Measurements from ENCODE around the gene HP.
"Not testable (repeated sequence)": the region's sequence is repeated elsewhere in the genome, so short reads cannot be mapped to it uniquely, and the experiment has no call there.

The HP gene

GRCh38 chr16:72043058-72043457 is 11.2 kb upstream of the HP start:
- DNase-seq (ENCODE audit: low read depth in 2 of 2): no peak

DNA sequence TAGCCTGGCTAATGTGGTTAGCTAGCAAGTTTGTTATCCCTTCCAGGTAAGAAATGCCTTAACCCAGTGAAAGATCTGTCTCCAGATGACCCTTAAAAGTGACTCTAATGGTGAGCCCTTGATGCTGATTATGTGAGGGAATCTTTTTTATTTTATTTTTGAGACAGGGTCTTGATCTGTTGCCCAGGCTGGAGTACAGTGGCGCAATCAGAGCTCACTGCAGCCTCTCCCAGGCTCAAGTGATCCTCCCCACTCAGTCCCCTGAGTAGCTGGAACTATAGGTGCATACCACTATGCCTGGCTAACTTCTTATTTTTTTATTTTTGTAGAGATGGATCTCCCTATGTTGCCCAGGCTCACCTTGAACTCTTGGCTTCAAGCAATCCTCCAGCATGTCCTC is 10.8 kb upstream of the HP start:
- no peak for DNase-seq (ENCODE audit: low read depth in 2 of 2)

- DNase-seq (ENCODE audit: low read depth in 2 of 2): no peak
Observed at GRCh38 chr16:72044296-72044695, 10.0 kb upstream of the HP start.

DNA sequence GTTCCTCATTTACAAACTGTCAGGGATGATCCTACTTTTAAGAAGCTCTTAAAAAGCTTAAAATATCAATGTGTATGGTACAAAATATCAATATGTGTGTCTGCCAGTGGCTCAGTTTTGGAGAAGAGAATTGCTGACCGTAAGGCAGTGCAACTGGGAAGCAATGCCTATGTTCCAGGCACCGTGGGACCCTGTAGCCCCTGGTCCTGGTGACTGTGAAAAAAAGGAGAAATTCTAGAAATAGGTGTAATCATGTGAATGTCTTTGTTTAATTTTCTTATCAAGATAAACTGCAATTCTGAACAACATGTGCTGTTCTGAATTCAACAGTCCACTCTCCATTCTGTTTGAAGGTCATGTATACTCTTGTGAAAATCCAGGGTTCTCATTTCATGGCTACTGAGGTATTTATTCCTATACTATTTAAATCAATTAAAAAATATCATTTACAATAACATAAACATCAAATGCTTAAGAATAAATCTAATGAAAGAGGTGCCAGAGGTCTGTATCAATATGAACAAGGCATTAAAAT is 9.4 kb upstream of the HP start:
- no peak for DNase-seq (ENCODE audit: low read depth in 2 of 2)

DNA sequence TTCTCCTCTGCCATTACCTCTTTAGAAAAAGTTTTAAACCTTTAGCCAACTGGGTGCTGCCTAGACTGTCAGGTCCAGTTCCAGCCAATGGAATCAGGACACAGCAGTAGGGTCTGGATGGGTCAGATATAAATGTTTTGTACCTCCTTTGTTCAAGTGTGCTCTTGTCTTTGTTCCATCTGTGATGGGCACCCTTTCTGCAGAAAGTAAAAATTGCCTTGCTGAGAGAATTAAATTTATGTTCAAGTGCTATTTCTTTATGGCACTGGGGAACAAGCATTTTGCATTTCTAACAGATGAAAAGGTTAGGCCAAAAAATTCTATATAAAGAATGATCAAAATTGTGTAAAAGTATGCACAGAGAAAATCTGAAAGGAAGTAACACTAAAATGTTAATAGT is 5.2 kb upstream of the HP start:
- no peak for DNase-seq (ENCODE audit: low read depth in 2 of 2)

GRCh38 chr16:72050769-72051464 is 3.4 kb upstream of the HP start:
- no peak for DNase-seq (ENCODE audit: low read depth in 2 of 2)

DNA sequence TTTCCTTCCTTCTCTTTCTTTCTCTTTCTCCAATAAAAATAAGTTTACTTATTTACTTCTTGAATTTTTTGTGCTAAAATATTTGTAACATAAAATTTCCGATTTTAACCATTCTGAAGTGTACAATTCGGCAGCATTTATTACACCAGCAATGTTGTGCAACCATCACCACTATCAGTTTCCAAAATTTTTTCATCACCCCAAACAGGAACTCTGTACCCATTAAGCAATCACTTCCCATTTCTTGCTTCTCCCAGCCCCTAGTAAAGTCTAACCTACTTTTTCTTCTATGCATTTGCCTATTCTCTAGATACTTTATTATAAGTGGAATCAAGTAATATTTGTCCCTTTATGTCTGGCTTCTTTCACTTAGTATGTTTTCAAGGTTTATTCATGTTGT is 2.5 kb upstream of the HP start:
- DNase-seq (ENCODE audit: low read depth in 2 of 2): no peak

DNA sequence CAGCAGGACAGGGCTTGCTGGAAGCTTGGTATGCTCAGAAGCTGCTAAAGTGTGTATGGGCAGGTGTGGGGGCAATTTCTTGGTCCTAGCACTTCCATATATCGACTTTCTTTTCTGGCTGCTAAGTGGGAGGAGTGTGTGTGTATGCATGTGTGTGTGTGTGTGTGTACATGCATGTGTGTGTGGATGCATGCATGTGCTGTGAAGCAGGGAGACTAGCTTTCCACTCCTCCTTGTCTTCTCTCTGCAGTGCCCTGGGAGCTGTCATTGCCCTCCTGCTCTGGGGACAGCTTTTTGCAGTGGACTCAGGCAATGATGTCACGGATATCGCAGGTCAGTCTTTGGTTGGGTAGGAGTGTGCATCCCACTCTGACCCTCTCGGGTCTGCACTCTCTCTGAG is 1.6 kb downstream of the HP start:
- DNase-seq (ENCODE audit: low read depth in 2 of 2): no peak

DNA sequence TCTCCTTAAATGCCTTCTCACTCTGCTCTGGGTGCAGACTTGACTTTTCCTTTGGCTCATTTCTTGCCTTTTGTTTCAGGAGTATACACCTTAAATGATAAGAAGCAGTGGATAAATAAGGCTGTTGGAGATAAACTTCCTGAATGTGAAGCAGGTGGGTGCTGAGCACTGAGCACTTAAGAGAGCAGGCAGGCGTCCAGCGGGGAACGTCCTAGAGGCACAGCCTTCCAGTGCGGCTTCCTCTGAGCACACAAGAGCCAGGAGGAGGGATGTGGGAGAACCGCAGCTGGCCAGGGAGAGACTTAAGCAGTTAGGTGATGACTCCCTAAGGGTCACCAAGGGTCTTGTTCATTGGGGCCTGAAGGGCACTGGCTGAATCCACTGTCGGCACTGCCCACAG is 3.0 kb downstream of the HP start:
- DNase-seq (ENCODE audit: low read depth in 2 of 2): not testable (repeated sequence)

DNA sequence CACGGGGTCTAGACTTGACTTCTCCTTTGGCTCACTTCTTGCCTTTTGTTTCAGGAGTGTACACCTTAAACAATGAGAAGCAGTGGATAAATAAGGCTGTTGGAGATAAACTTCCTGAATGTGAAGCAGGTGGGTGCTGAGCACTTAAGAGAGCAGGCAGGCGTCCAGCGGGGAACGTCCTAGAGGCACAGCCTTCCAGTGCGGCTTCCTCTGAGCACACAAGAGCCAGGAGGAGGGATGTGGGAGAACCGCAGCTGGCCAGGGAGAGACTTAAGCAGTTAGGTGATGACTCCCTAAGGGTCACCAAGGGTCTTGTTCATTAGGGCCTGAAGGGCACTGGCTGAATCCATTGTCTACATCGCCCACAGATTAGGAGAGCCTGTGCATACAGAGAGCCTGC is 4.8 kb downstream of the HP start:
- DNase-seq (ENCODE audit: low read depth in 2 of 2): not testable (repeated sequence)

DNA sequence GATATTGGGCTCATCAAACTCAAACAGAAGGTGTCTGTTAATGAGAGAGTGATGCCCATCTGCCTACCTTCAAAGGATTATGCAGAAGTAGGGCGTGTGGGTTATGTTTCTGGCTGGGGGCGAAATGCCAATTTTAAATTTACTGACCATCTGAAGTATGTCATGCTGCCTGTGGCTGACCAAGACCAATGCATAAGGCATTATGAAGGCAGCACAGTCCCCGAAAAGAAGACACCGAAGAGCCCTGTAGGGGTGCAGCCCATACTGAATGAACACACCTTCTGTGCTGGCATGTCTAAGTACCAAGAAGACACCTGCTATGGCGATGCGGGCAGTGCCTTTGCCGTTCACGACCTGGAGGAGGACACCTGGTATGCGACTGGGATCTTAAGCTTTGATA is 6.1 kb downstream of the HP start:
- no peak for DNase-seq (ENCODE audit: low read depth in 2 of 2)

- no peak for DNase-seq (ENCODE audit: low read depth in 2 of 2)
Observed at GRCh38 chr16:72061564-72061963, 7.3 kb downstream of the HP start.

GRCh38 chr16:72064361-72064894 is 10.1 kb downstream of the HP start:
- DNase-seq (ENCODE audit: low read depth in 2 of 2): no peak

DNA sequence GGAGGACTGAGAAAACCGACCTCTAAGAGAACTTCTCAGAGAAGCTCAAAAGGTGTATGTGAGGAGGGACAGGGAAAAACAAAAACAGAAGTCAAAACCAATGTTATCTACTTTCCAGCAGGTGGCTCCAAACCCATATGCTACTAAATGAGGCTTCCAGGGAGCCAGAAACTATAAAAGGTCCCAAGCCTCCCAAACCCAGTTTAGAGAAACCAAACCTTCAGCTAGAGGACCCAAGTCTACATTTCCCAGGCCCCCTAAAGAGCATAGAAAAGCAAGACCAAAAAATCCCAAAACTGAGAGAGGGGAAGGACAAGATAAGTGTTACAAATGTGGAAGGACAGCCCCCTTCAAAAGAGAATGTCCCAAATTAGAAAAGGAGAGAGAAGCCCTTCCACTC is 12.4 kb downstream of the HP start:
- no peak for DNase-seq (ENCODE audit: low read depth in 2 of 2)

DNA sequence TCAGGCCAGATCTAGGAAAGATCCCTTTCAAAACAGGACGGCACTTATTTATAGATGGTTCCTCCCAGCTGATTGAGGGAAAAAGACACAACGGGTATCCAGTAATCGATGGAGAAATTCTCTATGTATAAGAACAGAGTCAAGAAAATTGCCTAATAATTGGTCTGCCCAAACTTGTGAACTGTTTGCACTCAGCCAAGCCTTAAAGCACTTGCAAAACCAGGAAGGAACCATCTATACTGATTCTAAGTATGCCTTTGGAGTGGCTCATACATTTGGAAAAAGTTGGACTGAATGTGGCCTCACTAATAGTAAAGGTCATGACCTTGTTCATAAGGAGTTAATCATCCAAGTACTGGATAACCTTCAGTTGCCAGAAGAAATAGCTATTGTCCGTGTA is 14.6 kb downstream of the HP start:
- no peak for DNase-seq (ENCODE audit: low read depth in 2 of 2)

- DNase-seq (ENCODE audit: low read depth in 2 of 2): no peak
Observed at GRCh38 chr16:72072514-72073342, 18.4 kb downstream of the HP start.

DNA sequence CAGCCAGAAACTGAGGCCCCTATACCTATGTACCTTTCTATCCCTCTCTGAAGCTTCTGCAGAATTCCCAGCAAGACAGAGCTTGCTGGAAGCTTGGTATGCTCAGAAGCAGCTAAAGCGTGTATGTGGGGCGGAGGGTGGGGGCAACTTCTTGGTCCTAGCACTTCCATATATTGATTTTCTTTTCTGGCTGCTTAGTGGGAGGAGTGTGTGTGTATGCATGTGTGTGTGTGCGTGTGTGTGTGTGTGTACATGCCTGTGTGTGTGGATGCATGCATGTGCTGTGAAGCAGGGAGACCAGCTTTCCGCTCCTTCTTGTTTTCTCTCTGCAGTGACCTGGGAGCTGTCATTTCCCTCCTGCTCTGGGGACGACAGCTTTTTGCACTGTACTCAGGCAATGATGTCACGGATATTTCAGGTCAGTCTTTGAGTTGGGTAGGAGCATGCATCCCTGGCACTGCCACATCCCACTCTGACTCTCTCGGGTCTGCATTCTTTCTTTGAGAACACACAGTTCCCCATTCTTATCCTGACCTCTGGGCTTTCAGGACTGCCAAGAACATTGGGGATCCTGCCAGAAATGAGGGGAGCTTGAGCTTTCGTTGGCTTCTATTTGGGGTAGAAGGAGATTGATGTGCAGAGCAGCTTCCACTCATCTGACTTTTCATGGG is 19.4 kb downstream of the HP start:
- DNase-seq (ENCODE audit: low read depth in 2 of 2): no peak

DNA sequence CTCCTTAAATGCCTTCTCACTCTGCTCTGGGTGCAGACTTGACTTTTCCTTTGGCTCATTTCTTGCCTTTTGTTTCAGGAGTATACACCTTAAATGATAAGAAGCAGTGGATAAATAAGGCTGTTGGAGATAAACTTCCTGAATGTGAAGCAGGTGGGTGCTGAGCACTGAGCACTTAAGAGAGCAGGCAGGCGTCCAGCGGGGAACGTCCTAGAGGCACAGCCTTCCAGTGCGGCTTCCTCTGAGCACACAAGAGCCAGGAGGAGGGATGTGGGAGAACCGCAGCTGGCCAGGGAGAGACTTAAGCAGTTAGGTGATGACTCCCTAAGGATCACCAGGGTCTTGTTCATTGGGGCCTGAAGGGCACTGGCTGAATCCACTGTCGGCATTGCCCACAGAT is 20.8 kb downstream of the HP start:
- DNase-seq (ENCODE audit: low read depth in 2 of 2): not testable (repeated sequence)

DNA sequence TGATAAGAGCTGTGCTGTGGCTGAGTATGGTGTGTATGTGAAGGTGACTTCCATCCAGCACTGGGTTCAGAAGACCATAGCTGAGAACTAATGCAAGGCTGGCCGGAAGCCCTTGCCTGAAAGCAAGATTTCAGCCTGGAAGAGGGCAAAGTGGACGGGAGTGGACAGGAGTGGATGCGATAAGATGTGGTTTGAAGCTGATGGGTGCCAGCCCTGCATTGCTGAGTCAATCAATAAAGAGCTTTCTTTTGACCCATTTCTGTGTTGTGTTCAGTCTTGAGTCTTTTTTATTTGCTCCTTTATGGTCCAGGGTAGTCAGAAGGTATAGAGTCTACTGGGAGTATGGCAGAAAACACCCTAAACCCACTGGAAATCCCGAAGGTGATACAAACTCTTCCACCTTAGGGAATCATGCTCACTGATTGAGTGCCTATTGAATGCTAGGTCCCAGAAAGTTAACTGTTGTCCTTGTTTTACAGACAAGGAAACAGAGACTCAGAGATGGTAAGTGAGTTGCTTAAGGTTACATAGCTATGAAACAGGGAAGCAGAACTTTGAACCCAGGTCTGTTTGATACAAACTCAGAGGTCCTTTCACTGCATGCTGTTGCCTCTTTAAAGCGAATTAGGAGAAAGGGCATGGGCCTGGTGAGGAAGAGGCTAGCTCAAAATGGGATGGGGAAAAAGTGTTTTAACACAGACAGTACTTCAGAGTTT is 22.8 kb downstream of the HP start:
- DNase-seq (ENCODE audit: low read depth in 2 of 2): not testable (repeated sequence)

GRCh38 chr16:72083778-72084404 is 29.6 kb downstream of the HP start:
- DNase-seq (ENCODE audit: low read depth in 2 of 2): no peak

- DNase-seq (ENCODE audit: low read depth in 2 of 2): no peak
Observed at GRCh38 chr16:72084445-72084844, 30.1 kb downstream of the HP start.

Measured in stimulated activated CD8-positive, alpha-beta memory T cell treated with anti-CD3 and anti-CD28 coated beads, Interleukin-2, amount 100 ng/mL, for 48 hours (primary cell).